Measurements from ENCODE around the gene TRAF7. TPM values are rescaled to one million over a fixed set of nuclear protein-coding genes. Genes with fewer than 3 reads are reported as not detected.

Gene TRAF7
- total RNA-seq, 1 donor from 2014 or later = 38.8 TPM

GRCh38 chr16:2172688-2173335 is 17.2 kb downstream of the TRAF7 start:
- Histone ChIP-seq H3K27me3 (no peaks in the 10 kb centered on the region), H3K27ac (no peak overlapping the region), H3K4me1 (no peaks in the 10 kb centered on the region), H3K36me3 (peaks cover 0 to 71% of the 10 kb centered on the region in 2 donors), H3K9me3 (no peaks in the 10 kb centered on the region), H3K4me3 (no peak overlapping the region)
- intact Hi-C loops (cut with DNase I) = no loop called here
- DNase-seq (ENCODE audit: extremely low spot score in 2 of 2) = no peak
- TF ChIP-seq CTCF (IDR thresholded peaks at IDR 0.05) (no peak), POLR2A (IDR thresholded peaks at IDR 0.05) (no peak), POLR2AphosphoS5 (IDR thresholded peaks at IDR 0.05; ENCODE audit: insufficient read depth in 1 of 2, low read depth in 1 of 2) (no peak)

GRCh38 chr16:2173366-2173765 is 17.8 kb downstream of the TRAF7 start:
- intact Hi-C loops (cut with DNase I) = no loop called here
- H3K4me3 ChIP-seq = no peak overlapping the region
- TF ChIP-seq POLR2A (IDR thresholded peaks at IDR 0.05) (no peak), POLR2AphosphoS5 (IDR thresholded peaks at IDR 0.05; ENCODE audit: insufficient read depth in 1 of 2, low read depth in 1 of 2) (no peak), CTCF (IDR thresholded peaks at IDR 0.05) (no peak)
- no peaks in the 10 kb centered on the region for H3K4me1 ChIP-seq
- no peak for DNase-seq (ENCODE audit: extremely low spot score in 2 of 2)
- H3K9me3 ChIP-seq = no peaks in the 10 kb centered on the region
- H3K36me3 ChIP-seq = peaks cover 0 to 65% of the 10 kb centered on the region in 2 donors
- no peak overlapping the region for H3K27ac ChIP-seq
- H3K27me3 ChIP-seq = no peaks in the 10 kb centered on the region

- no peaks in the 10 kb centered on the region for H3K9me3 ChIP-seq
- no peaks in the 10 kb centered on the region for H3K4me1 ChIP-seq
- intact Hi-C loops (cut with DNase I) = no loop called here
- no peak for TF ChIP-seq POLR2A (IDR thresholded peaks at IDR 0.05)
- TF ChIP-seq CTCF (IDR thresholded peaks at IDR 0.05) = no peak
- no peak for TF ChIP-seq POLR2AphosphoS5 (IDR thresholded peaks at IDR 0.05; ENCODE audit: insufficient read depth in 1 of 2, low read depth in 1 of 2)
- H3K27me3 ChIP-seq = no peaks in the 10 kb centered on the region
- no peak for DNase-seq (ENCODE audit: extremely low spot score in 2 of 2)
- no peak overlapping the region for H3K4me3 ChIP-seq
- H3K36me3 ChIP-seq = peaks cover 0 to 60% of the 10 kb centered on the region in 2 donors
- H3K27ac ChIP-seq = no peak overlapping the region
Measured at GRCh38 chr16:2173916-2174315, 18.3 kb downstream of the TRAF7 start.

- Histone ChIP-seq H3K9me3 (no peaks in the 10 kb centered on the region), H3K4me1 (peaks cover 4% of the 10 kb centered on the region), H3K36me3 (peaks cover 0 to 56% of the 10 kb centered on the region in 2 donors), H3K4me3 (no peak overlapping the region), H3K27me3 (no peaks in the 10 kb centered on the region), H3K27ac (no peak overlapping the region)
- no peak for DNase-seq (ENCODE audit: extremely low spot score in 2 of 2)
- no peak for TF ChIP-seq CTCF (IDR thresholded peaks at IDR 0.05)
- no peak for TF ChIP-seq POLR2A (IDR thresholded peaks at IDR 0.05)
- TF ChIP-seq POLR2AphosphoS5 (IDR thresholded peaks at IDR 0.05; ENCODE audit: insufficient read depth in 1 of 2, low read depth in 1 of 2) = no peak
- intact Hi-C loops (cut with DNase I) = no loop called here
Measured at GRCh38 chr16:2174396-2175131, 19.0 kb downstream of the TRAF7 start.

GRCh38 chr16:2175454-2175853 is 19.9 kb downstream of the TRAF7 start:
- Histone ChIP-seq H3K27me3 (no peaks in the 10 kb centered on the region), H3K36me3 (peaks cover 0 to 54% of the 10 kb centered on the region in 2 donors), H3K4me3 (no peak overlapping the region), H3K27ac (no peak overlapping the region), H3K4me1 (peaks cover 6% of the 10 kb centered on the region), H3K9me3 (no peaks in the 10 kb centered on the region)
- TF ChIP-seq POLR2A (IDR thresholded peaks at IDR 0.05) (no peak), CTCF (IDR thresholded peaks at IDR 0.05) (no peak), POLR2AphosphoS5 (IDR thresholded peaks at IDR 0.05; ENCODE audit: insufficient read depth in 1 of 2, low read depth in 1 of 2) (no peak)
- intact Hi-C loops (cut with DNase I) = no loop called here
- DNase-seq (ENCODE audit: extremely low spot score in 2 of 2) = no peak
